NCI-H226 (cell line): Measurements from ENCODE around the gene ATG5.

ENCODE experiments used
- DNase-seq: peaks from one replicate; pipeline ENCODE4 v3.0.0-alpha.2; 2015

The ATG5 gene

GRCh38 chr6:106177786-106178185, 147.8 kb downstream of the ATG5 start:
- DNase-seq: no peak

GRCh38 chr6:106173124-106173879, 152.3 kb downstream of the ATG5 start:
- DNase-seq: no peak

- DNase-seq: no peak
Measured at GRCh38 chr6:106170030-106170791, 155.3 kb downstream of the ATG5 start.

- DNase-seq: no peak
Measured at GRCh38 chr6:106169517-106169916, 156.0 kb downstream of the ATG5 start.

GRCh38 chr6:106168097-106168888, 157.3 kb downstream of the ATG5 start:
- no peak for DNase-seq

GRCh38 chr6:106167096-106167814, 158.3 kb downstream of the ATG5 start:
- no peak for DNase-seq

- peak; percentile 21 for DNase-seq
Measured at GRCh38 chr6:106165885-106166485, 159.6 kb downstream of the ATG5 start.

GRCh38 chr6:106163966-106164877, 161.3 kb downstream of the ATG5 start:
- no peak for DNase-seq

- no peak for DNase-seq
Measured at GRCh38 chr6:106163446-106163965, 162.1 kb downstream of the ATG5 start.

GRCh38 chr6:106162921-106163320, 162.6 kb downstream of the ATG5 start:
- no peak for DNase-seq

- no peak for DNase-seq
Measured at GRCh38 chr6:106161893-106162292, 163.7 kb downstream of the ATG5 start.

GRCh38 chr6:106161311-106161874, 164.2 kb downstream of the ATG5 start:
- no peak for DNase-seq

GRCh38 chr6:106160189-106160588, 165.4 kb downstream of the ATG5 start:
- DNase-seq: no peak

- DNase-seq: peak; percentile 63
Measured at GRCh38 chr6:106159531-106159940, 166.0 kb downstream of the ATG5 start.

GRCh38 chr6:106158816-106159215, 166.7 kb downstream of the ATG5 start:
- DNase-seq: no peak

- DNase-seq: no peak
Measured at GRCh38 chr6:106156863-106157262, 168.7 kb downstream of the ATG5 start.

GRCh38 chr6:106156413-106156812, 169.1 kb downstream of the ATG5 start:
- no peak for DNase-seq

- DNase-seq: no peak
Measured at GRCh38 chr6:106155219-106155830, 170.2 kb downstream of the ATG5 start.

GRCh38 chr6:106154326-106154725, 171.2 kb downstream of the ATG5 start:
- no peak for DNase-seq

GRCh38 chr6:106152952-106153351, 172.6 kb downstream of the ATG5 start:
- DNase-seq: no peak
